Astrocyte of the hippocampus (primary cell): ENCODE measurements around the gene APCDD1.
"Not testable (repeated sequence)": the region's sequence is repeated elsewhere in the genome, so short reads cannot be mapped to it uniquely, and the experiment has no call there.

ENCODE experiments used
- DNase-seq: peaks from one replicate; pipeline ENCODE4 v3.0.0; 2011; ENCODE audit warnings: low read depth, low spot score

APCDD1 gene

DNA sequence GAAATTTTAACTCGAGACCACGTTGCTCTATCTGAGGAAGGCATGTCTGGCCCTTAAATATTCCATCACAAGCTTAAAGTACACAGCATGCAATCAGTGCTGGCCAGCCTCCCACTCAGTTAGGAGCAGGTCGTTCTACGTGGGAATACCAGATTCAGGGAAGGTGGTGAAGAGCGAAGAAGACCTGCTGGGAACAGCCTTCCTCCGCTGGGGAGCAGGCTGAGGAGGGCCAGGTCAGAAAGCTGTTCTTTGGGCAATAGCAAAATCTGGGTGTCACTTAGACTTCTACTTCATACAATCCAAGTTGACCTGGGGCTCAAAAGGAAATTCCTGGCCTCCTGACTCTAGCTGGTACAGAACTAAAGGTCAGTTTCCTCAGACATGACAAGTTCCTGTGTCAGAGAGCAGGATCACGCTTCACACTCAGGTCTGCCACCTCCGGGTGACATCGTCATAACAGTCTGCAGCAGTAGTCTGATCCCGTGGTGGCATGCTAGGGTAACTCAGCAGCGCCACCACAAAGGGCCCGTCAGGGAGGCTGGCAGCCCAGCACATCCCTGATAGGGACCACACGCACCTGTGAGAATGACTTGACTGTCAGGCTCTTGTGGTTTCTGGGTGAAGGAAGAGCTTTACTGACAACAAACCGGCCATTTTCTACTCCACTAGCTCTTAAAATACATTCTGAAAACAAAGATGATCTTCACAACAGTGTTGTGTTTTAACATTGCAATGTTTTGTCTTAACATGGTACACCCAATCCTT is 36.1 kb downstream of the APCDD1 start:
- no peak for DNase-seq

DNA sequence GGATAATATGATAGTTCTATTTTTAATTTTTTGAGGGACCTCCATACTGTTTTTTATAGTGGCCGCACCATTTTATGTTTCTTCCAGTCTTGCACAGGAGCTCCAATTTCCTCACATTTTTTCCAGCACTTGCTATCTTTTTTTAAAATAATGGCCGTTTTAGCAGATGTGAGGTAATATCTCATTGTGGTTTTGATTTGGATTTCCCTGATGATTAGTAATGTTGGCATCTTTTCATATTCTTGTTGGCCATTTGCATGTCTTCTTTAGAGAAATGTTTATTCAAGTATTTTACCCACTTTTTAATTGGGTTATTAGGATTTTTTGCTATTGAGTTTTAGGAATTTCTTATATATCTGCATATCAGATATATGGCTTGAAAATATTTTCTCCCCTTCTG is 41.5 kb downstream of the APCDD1 start:
- no peak for DNase-seq

DNA sequence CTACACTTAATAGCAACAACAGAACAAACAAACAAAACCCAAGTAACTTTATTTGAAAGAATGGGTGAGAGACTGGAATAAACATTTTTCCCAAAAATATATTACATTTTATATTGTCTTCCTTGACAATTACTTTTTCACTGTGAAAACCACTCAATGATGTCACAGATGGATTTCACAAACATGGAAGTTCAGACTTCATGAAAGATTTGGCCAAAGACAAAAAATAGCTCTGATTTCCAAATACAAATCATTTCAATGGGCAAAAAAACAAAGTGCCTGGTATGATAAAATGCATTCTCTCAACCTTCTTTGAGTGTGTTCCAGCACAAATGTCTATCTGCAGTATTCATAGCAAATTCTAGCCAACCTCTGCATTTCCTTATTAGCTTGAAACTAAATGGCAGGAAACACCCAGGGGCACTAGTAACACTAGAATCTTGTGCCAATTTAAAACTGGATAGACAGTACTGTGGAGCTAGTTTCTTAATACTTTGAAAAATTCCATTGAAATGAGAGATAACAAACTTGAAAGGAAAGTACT is 42.8 kb downstream of the APCDD1 start:
- DNase-seq: peak; percentile 12

DNA sequence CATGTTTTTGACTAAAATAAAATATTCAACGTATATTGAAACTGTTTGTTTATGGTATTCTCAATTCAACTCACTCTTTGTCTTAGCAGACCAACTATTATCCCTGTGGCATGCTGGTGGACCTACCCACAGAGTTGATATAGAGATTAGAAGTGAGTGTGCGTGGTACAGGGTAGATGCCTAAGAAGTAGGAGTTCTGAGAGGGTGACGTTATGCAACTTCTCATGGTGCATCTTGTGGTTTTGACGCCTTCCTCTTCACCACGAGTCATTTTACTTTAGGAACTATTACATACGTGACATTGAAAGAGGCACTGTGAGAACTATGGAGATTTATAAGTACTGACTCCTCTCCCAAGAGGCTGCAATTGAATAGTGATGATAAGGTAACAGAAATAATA is 44.8 kb downstream of the APCDD1 start:
- DNase-seq: no peak

DNA sequence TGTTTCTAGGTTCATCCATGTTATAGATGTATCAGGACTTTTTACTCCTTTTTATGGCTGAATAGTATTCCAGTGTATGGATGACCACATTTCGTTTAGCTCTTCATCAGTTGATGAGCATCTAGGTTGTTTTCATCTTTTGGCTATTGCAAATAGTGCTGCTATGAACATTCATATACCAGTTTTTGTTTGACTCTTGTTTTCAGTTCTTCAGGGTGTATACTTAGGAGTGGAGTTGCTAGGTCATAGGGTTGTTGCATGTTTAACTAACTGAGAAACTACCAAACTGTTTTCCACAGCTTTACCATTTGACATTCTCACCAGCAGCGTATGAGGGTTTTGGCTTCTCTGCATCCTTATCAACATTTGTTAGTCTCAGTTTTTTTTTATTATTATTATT is 45.6 kb downstream of the APCDD1 start:
- DNase-seq: no peak

DNA sequence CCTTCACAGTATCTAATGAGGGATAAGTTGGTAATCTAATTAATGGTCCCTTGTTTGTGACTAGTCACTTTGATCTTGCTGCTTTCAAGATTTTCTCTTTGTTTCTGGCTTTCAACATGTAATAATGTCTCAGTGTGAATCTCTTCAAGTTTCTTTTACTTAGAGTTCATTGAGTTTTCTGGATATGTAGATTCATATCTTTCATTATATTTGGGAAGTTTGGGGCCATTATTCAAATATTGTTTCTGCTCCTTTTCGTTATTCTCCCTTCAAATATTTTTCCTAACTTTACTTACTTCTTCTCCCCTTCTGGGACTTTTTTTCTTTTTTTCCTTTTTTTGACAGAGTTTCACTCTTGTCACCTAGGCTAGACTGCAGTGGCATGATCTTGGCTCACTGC is 50.3 kb downstream of the APCDD1 start:
- DNase-seq: no peak

DNA sequence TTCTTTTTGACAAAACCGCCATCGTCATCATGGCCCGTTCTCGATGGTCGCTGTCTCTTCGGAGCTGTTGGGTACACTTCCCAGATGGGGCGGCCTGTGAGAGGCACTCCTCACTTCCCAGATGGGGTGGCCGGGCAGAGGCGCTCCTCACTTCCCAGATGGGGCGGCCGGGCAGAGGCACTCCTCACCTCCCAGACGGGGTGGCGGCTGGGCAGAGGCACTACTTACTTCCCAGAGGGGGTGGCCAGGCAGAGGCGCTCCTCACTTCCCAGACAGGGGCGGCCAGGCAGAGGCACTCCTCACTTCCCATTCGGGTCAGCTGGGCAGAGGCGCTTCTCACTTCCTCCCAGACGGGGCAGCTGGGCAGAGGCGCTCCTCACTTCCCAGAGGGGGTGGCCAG is 51.5 kb downstream of the APCDD1 start:
- not testable (repeated sequence) for DNase-seq

DNA sequence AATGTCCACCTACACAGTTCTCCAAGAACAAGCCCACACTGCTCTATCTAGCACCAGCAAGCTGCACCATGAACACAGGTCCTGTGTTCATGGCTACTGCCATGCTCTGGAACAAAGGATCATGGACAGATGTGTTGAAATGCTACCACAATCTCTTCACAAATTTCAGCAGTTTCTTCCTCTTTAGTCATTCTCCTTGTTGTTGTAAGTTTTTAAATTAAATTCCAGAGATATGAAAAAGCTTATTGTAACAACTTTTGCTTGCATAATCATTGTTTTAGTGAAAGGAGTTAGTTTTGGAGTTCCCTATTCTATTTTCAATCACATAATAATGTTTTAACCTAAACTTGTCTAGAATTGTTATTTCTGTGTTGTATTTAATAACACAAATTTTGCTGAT is 54.2 kb downstream of the APCDD1 start:
- DNase-seq: no peak

DNA sequence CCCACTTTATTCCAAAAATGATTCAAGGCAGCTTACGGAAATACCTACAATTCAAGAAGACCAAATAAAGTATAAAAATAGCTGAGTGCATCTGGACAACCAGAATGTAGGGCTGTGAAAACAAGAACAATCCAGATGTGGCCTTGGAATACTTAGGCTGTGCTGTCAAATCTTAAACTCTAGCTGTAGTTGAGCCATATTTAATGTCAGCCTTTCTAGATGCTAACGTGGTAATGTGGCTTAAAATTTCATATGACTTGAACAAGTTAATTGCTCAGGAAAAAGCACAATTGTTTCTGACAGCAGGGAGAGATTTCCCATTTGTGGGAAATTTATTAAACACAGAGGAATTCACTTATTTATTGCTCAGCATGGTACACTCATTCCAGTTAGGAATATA is 56.8 kb downstream of the APCDD1 start:
- DNase-seq: no peak

DNA sequence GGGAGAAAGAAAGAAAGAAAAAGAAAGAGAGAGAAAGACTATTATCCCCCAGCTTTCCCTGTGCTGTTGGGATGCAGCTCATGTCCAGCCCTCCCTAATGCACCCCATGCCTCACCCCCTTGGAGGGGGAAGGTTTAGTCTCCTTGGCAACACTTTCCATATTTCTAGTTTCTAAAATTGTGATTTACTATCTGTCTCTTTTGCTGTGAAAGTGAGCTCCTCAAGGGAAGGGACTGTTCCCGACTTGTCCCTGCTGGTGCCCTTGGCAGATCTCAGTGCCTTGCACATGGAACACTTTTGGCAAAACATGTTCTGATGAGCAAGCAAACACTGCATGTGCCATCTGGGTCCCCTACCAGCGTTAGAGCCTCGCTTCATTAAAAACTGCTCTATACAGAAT is 59.6 kb downstream of the APCDD1 start:
- no peak for DNase-seq

DNA sequence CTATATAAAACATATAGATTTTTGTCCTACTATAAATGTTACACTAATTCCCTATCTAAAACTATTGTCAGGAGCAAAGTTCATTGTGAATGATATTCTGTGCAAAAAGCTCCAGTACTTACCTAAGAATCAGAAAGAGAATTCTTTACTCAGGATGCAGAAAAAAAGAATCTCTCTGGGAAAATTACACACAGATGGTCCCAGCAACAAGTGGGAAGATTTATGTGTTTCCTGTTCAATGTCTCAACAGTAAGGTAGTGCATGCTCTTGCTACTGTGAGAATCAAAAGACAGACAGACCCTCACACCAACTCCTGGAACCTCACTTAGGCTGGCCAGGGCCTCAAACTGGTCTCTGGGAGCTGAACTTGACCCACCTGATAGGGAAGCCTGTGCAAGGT is 60.2 kb downstream of the APCDD1 start:
- DNase-seq: no peak

DNA sequence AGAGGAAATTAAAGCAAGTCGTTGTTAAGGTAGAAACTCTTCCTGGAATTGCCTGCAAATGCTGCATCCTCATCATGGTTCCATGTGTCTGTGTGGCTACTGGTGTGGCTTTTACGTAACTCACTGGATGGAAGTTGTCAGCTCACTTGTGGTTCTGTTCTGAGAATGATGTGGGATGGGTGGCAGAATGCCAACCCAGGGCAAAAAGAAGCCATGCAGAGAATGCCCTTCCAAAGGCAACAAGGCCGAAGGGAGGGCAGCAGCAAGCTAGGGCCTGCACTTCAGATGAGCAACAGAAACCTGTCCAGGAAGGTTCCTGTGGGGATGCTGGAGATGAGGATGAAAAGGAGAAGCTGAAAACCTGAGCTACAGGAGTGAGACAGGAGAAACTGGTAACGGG is 61.0 kb downstream of the APCDD1 start:
- peak; percentile 26 for DNase-seq

DNA sequence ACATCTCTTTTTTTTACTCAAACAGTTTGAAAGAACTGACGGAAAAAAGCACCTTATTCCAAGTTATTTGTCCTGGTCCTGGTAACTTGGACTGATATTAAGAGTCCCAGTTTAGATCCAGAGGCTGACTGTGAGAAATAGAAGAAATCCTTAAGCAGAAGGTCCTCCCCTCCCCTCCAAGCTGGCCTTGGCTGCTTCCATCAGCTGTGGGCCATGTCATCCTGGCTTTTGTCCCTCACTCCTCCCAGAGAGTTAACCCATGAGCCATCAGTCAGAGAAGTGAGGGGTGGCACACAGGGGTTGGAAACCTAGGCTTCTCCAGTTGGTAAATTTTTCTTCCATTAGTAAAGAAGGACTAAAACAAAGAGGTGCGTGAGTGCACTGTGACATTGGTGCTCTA is 61.6 kb downstream of the APCDD1 start:
- no peak for DNase-seq

DNA sequence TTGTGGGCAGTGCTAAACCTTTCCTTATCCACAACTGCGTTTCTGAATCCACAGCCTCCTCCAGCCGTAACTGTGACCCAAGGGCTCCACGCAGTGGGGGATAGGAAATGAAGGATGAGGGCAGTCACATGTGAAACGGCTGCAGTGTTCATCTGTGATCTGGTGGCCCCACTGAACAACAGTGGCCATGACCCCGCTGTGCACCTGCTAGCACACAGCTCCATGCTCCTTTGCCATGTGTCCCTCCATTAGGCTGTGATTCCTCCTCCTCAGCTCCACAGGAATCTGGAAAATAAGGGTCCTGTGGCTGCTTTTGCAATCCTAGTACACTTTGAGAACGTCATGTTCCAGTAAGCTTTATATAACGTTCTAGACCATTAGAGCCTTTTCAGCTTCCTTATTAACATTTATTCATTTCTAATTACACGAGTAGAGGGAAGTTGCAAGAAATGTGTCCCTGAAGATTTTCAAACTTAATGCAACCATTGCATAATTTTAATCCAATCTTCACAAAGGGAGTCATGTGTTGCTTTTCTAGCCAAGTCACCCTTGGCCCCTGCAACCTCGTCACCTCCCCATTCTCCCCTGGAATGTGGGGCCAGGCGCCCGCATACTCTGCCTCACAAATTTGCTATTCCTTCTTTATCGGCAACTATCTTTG is 64.3 kb downstream of the APCDD1 start:
- DNase-seq: peak; percentile 77

DNA sequence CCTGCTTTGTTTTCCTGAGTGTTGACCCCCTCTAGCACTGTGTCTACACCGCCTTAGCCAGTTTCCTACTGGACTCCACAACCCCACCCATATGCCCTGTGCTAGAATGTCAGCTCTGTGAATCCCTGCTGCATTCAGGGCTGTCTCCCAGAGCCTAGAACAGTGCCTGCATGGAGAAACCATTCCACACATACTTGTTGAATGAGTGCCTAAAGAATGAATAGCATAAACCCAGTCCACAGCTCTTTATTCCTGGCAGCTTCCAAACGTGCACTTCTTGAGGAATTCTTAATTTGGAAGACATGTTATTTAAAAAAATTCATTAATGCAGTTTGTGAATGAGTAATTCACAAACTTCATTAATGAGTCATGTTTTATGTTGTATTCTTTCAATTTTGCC is 64.9 kb downstream of the APCDD1 start:
- peak; percentile 23 for DNase-seq

DNA sequence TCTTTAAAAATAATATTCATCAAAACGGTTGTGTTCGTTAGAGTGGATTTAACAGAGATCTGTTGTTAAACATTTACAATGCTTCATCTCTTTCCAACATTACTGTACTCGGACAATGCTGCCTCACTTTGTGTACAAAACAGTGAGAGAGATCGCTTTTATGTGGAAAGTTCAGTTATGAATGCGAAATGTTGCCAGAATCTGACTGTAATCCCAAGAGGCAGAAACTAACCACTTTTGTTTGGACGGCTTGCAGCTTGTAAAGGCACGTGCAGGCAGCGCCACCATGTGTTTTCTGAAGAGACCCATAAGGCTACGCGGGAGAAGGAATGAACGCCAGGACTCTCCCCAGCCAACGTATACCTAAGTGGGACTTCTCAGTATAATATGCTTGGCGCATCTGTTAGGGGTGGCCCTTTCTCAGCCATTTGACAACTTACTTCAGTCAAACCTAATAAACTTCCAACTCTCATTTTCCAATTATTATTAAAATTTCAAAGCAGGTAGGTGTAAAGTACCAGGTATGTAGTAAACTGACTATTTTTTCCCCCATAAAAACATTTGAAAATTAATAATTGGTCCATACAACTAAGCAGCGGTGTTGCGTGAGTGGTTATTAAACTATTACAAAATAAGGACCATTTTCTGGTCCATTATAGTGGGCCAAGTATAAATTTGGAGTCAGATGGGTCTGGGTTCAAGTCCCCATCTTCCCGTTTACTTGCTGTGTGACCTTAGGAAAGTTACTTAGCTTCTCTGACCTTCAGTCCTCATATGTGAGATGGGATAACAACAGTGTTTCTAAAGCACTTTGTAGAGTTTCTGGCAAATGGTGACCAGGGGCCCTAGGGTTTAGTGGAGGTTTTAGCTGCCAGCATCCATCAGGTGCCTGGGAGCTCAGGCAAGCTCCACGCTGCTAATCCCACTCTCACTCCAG is 65.8 kb downstream of the APCDD1 start:
- DNase-seq: peak; percentile 93

DNA sequence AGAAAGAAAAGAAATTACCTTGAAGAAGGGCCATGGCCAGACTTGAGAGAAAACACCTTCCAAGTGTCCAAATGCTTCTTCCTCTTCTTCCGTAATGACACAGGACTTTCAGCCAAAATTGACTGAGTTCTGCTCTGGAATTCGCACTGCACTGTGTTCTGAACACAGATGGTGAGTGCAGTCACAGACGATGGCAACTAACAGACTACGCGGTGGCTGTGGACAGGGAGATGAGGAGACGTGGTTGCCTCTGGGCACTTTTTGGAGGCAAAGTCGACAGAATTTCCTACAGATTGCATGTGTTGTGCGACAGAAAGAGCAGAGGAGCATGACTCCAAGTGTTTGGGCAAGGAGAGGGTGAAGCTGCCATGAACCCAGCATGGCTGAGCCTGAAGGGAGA is 67.1 kb downstream of the APCDD1 start:
- no peak for DNase-seq

DNA sequence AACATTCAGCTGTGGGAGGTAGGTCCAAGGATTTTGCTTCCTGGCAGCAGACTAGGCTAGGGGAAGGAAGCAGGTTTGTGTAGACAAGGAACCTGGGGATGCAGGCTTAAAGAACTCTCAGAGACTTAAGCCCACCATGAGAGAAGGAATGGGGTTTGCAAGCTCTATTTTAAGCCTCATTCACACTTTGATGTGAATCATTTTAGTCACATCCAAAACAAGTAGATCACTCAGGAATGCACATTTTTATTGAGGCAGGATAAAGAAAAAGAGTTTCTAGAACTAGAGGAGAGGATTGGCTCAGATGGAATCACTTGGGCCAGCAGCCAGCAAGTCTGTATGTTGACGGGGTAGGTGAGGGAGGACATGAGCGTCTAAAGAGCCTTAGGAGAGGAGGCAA is 68.1 kb downstream of the APCDD1 start:
- no peak for DNase-seq

DNA sequence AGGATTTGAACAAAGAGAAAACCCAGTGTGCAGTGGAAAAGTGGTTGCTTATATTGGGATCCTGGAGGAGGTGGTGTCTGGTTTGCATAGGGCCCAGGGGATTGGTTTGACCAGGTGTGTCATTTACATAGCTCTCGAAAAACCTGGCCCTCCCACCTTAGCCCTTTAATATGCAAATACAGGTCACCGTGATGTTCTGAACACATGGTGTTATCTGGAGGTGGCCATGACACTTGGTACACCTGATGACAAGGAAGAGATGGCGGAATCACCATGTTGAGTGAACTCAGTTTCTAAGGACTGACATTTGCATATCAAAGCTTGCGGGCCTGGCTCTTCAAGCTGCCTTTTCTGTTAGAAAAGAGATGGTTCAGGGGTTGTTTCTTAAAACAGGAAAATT is 69.1 kb downstream of the APCDD1 start:
- DNase-seq: no peak

DNA sequence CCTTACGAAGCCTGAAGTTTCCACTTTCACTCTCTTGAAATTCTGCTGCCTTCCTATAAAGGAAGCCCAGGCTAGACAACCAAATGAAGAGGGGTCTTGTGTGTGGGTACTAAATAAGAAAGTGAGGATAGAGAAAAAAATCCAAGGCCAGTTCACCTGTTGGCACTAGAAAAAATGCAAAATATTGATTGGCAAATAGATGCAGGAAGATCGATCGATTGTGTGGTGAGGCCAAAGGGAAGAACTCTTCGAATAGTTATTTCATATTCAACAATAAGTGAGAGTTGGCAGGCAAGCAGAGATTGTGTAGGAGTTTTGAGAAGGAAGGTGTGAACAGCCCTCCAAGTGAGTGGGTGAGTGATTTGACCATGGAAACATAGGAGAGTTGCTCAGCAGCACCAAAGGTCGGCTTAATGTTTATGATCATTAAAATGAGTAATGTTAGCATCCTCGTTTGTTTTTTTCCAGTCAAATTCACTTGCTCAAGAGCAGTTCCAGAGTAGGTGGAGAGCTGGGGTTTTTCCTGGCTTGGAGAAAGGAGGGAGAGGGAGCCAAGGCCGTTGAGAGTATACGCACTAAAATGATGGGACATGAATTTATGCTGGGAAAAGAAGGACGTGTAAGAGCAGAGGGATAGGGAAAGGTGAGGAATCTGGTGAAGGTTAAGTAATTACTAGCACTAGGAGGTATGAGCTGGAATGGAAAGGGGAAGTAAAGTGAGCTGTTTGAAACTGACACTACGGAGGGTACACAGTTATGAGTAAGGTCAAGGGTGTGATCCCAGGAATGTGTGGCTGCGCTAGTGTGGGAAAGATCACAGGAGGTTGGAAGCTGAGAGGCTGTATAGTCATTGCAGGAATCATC is 70.3 kb downstream of the APCDD1 start:
- DNase-seq: peak; percentile 27

DNA sequence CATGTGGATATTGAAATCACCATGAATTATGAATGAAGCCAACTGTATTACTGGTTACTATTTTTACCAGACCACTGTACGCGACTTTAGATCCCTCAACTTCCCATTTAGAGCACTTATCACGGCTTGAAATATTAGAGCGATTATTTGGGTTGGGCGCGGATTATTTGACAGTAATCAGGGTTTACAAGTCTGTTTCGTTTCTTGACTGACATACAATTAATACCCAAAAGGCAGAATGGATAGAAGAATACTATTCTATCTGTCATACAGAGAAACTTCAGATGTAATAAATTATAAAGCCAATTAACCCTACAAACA is 70.9 kb downstream of the APCDD1 start:
- no peak for DNase-seq
